HEK293T (cell line): ENCODE results near the gene ALCAM.

ENCODE experiments used
- CTCF ChIA-PET: fragments of 350-600 bp; formaldehyde crosslinking; extraction: SDS; loops from one replicate; lab custom pipeline; 2021; ENCODE audit warnings: antibody characterized with exemption, inconsistent platforms; lab: Yijun Ruan, JAX
- POLR2A ChIA-PET: fragments of 350-600 bp; formaldehyde crosslinking; extraction: SDS; loops from one replicate; lab custom pipeline; 2020; ENCODE audit warnings: antibody characterized with exemption, inconsistent platforms; lab: Yijun Ruan, JAX
- DNase-seq: peaks from one replicate; pipeline ENCODE4 v3.0.0; 2012; ENCODE audit warnings: mixed read lengths; ENCODE audit errors: extremely low spot score
- ARNT ChIP-seq: fragments of 450-650 bp; IDR thresholded peaks from 2 replicates; pipeline ENCODE4 v1.6.1; 2017; ENCODE audit warnings: mild to moderate bottlenecking
- BHLHE40 ChIP-seq: fragments of 450-650 bp; IDR thresholded peaks from 2 replicates; pipeline ENCODE4 v1.6.1; 2016; ENCODE audit warnings: mild to moderate bottlenecking, moderate library complexity, borderline replicate concordance
- CTBP1 ChIP-seq: fragments of 450-650 bp; IDR thresholded peaks from 2 replicates; pipeline ENCODE4 v1.6.1; 2016; ENCODE audit warnings: borderline replicate concordance
- FOXA1 ChIP-seq: fragments of 450-650 bp; IDR thresholded peaks from 2 replicates; pipeline ENCODE4 v1.6.1; 2016; ENCODE audit warnings: mild to moderate bottlenecking
- FOXK2 ChIP-seq: fragments of 450-650 bp; IDR thresholded peaks from 2 replicates; pipeline ENCODE4 v1.6.1; 2016; ENCODE audit warnings: mild to moderate bottlenecking
- FOXM1 ChIP-seq: fragments of 450-650 bp; IDR thresholded peaks from 2 replicates; pipeline ENCODE4 v1.6.1; 2017; ENCODE audit warnings: mild to moderate bottlenecking, borderline replicate concordance
- HDGF ChIP-seq: fragments of 450-650 bp; IDR thresholded peaks from 2 replicates; pipeline ENCODE4 v1.6.1; 2017; ENCODE audit warnings: antibody characterized with exemption, borderline replicate concordance
- L3MBTL2 ChIP-seq: fragments of 450-650 bp; conservative IDR thresholded peaks from 2 replicates; pipeline ENCODE4 v1.6.1; 2016; ENCODE audit warnings: mild to moderate bottlenecking
- LEF1 ChIP-seq: fragments of 450-650 bp; IDR thresholded peaks from 2 replicates; pipeline ENCODE4 v1.6.1; 2017; ENCODE audit warnings: mild to moderate bottlenecking, borderline replicate concordance
- NFRKB ChIP-seq: fragments of 450-650 bp; IDR thresholded peaks from 2 replicates; pipeline ENCODE4 v1.6.1; 2016; ENCODE audit warnings: mild to moderate bottlenecking, moderate library complexity
- SP1 ChIP-seq: fragments of 450-650 bp; IDR thresholded peaks from 2 replicates; pipeline ENCODE4 v1.6.1; 2017
- SUZ12 ChIP-seq: fragments of 450-650 bp; IDR thresholded peaks from 2 replicates; pipeline ENCODE4 v1.6.1; 2016; ENCODE audit warnings: mild to moderate bottlenecking
- TARDBP ChIP-seq: fragments of 450-650 bp; IDR thresholded peaks from 2 replicates; pipeline ENCODE4 v1.6.1; 2016
- ZNF384 ChIP-seq: fragments of 450-650 bp; IDR thresholded peaks from 2 replicates; pipeline ENCODE4 v1.6.1; 2016
- TF ChIP-seq, protein P1 (sequence below): fragments of 450-650 bp; IDR thresholded peaks from 2 replicates; pipeline ENCODE4 v1.6.1; 2016

ALCAM gene

DNA sequence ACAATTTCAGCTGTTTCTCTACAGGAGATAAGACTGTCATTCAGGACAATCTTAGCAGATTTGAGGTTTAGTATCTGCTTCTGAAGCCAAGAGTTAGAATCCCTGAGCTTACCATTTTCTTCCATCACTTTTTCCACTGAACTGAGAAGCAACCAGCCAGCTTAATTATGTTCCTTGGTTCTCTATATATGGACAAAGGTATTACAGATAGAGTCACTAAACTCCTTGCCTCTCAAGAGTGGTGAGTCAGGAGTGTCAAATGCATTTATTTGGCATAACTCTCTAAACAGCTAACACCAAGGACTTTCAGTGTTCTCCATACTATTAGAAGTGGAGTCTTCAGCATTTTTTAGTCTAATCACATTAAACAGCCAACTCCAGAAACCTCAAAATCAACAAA lies 239.3 kb downstream of the ALCAM start:
- CTCF ChIA-PET, result no interaction called here
- POLR2A ChIA-PET, result no interaction called here
- DNase-seq, result no peak
- no peak for TF ChIP-seq BHLHE40
- no peak for TF ChIP-seq CTBP1
- TF ChIP-seq SP1, result no peak
- no peak for TF ChIP-seq HDGF
- no peak for TF ChIP-seq FOXA1

DNA sequence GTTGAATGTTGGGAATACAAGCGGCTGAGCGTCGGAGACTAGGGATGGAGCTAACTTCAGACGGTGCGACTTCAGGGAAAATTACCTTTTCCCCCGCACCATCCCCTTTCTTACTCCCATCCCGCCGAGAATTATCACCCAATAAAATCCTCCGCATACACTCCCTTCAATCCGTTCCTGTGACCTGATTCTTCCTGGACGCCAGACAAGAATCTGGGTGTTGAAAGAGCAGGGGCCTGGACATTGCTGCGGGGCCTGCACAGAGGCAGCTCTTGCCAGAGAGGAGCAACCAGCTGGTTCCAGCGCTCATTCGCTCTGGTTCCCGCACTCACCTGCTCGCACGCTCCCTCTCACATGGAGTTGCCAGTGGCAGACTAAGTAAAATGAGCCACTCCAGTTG lies 241.9 kb downstream of the ALCAM start:
- TF ChIP-seq SP1 (no peak), LEF1 (no peak), FOXK2 (no peak), BHLHE40 (no peak), CTBP1 (no peak)
- DNase-seq, result no peak
- CTCF ChIA-PET, result no interaction called here
- POLR2A ChIA-PET, result no interaction called here

DNA sequence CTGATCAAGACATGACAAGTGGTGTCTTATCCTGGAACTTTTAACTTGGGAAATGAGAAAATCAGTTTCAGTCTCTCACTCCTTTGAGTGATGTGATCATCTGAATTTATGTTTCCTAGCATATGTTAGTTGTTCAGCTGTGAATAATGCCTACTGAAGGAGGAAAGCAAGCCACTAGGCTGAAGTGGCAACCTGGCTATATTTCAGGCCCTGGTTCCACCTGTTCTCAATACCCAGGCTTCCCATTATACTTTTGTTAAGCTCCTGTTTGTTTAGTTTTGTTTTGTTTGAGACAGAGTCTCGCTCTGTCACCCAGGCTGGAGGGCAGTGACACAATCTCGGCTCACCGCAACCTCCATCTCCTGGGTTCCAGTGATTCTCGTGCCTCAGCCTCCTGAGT lies 243.8 kb downstream of the ALCAM start:
- ChIA-PET POLR2A (no interaction called here), CTCF (no interaction called here)
- DNase-seq, result no peak
- no peak for TF ChIP-seq TARDBP
- no peak for TF ChIP-seq BHLHE40
- TF ChIP-seq SUZ12, result no peak

DNA sequence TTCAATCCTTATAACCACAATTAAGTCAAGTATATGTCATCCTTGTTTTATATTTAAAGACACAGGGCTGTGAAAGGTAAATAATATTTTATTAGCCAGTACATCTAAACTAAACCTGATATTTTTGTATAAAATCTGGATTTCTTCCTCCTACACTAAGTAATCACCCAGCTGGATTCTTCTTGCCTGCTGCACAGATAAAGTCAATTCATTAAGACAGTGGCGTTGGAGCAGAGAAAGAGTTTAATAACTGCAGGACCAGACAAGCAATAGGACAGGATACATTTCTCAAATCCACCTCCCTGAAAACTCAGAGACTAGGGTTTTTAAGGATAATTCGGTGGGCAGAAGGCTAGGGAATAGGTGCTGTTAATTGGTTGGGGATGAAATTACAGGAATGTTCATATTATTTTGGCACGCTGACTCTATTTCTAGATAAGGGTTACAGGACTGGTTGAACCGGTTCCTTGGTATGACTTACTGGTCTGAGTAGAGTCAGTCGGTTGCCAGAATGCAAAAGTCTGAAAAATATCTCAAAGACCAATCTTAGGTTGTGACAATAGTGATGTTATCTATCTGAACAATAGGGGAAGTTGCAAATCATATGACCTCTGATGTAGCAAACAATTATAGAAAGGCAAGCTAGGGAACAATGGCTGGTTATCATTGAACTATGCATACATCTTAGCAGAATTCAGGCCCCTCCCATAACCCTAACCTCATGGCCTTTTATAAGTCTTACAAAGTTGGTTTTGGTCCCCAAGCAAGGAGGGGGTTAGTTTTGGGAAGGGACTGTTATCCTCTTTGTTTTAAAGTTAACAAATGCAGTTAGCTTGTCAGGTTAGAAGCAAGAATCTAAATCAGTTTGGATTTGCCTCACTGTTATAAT lies 244.8 kb downstream of the ALCAM start:
- DNase-seq, result no peak
- ChIA-PET POLR2A (no interaction called here), CTCF (no interaction called here)
- no peak for TF ChIP-seq FOXA1
- TF ChIP-seq FOXM1, result no peak
- TF ChIP-seq LEF1, result no peak
- TF ChIP-seq SUZ12, result no peak

DNA sequence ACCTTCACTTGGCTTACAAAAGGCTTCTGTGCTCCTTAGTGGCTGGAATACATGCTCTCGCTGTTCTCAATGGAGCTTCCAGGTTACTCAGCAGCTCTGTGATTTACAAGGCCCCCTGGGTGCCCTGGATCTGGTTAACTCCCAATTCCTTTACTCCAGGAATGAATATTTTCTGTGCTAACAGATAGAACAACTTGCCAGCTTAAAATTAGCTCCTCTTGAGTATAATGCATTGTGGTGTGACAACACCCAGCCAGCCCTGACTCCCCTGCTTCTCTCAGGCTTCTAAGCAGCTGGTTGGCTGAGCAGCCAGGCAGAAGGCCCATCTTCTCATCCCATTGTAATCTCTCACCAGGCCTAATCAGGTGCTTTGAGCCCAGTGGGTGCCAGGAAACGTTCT lies 246.4 kb downstream of the ALCAM start:
- ChIA-PET CTCF (interaction anchor here (0.6 kb wide), 1 partner anchor 116 kb away, joined by 3 read pairs; no protein-coding TSS in a partner anchor), POLR2A (no interaction called here)
- DNase-seq, result no peak
- no peak for TF ChIP-seq FOXM1
- no peak for TF ChIP-seq FOXA1
- TF ChIP-seq L3MBTL2, result no peak
- TF ChIP-seq ARNT, result no peak

DNA sequence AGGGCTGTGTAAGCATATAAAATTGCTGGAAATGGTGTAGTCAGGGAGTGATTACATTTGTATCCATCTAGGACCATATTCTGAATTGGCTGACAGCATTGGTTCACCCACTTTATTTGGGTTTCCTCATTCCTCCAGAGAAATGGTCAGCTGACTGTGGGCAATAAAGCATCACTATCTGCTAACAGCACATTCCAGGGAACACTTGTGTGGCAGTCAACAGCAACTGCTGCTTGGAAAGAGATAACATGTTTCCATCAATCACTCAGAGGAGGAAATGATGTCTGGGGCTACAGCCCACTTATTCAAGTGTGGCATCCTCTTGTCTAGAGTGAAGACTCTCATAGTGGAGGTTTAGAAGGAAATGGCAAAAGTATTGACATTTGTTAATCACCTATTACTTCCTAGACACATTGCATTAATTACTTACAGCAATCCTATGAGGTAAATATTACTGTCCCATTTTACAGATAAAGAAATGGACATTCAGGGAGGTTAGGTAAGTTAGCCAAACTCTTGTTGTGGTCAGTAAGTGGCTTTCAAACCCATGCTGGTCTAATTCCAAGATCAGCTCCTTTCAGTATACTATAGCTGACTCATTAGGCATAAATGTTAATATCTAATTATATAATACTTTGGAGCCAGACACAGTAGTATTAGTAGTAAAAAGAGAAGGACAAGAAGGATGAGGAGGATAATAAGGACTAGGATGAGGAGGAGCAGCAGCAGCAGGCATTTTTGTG lies 247.8 kb downstream of the ALCAM start:
- DNase-seq, result no peak

DNA sequence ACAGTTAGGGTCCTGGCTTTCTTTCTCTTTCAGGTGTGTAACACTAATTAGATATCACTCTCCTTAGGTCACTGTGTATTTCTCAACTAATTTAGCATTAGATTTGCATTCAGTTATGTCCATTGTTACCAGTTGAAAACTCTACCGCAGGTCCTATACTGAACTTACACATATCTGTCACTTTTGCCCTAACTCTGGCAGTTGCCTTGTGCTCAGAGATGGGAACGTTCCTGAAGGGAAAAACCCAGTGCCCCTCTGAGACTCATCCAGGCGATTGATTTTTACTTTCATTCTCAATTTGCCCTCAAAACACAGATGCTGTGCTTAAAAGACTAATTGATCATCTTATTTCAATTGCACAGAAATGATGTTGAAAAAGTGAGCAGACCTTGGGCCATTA lies 249.1 kb downstream of the ALCAM start:
- CTCF ChIA-PET, result interaction anchor here (0.7 kb wide), 1 partner anchor 11 kb away, joined by 3 read pairs; no protein-coding TSS in a partner anchor

More for the DNA sequence above, 247.8 kb downstream of the ALCAM start:
- no peak for TF ChIP-seq CTBP1
- no peak for TF ChIP-seq NFRKB
- TF ChIP-seq LEF1, result no peak
- TF ChIP-seq ARNT, result no peak
- no peak for TF ChIP-seq FOXM1
- TF ChIP-seq, protein P1, sequence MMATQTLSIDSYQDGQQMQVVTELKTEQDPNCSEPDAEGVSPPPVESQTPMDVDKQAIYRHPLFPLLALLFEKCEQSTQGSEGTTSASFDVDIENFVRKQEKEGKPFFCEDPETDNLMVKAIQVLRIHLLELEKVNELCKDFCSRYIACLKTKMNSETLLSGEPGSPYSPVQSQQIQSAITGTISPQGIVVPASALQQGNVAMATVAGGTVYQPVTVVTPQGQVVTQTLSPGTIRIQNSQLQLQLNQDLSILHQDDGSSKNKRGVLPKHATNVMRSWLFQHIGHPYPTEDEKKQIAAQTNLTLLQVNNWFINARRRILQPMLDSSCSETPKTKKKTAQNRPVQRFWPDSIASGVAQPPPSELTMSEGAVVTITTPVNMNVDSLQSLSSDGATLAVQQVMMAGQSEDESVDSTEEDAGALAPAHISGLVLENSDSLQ, result no peak
- no peak for TF ChIP-seq SP1
- ChIA-PET POLR2A (no interaction called here), CTCF (no interaction called here)

More for the DNA sequence above, 249.1 kb downstream of the ALCAM start:
- POLR2A ChIA-PET, result interaction anchor here (0.5 kb wide), 1 partner anchor 152 kb away, joined by 3 read pairs; no protein-coding TSS in a partner anchor
- TF ChIP-seq NFRKB (no peak), FOXA1 (no peak), SP1 (no peak), ZNF384 (no peak), LEF1 (no peak)
- TF ChIP-seq, protein P1, result no peak
- DNase-seq, result no peak
